ENCODE measurements around the gene MEIKIN. TPM values are rescaled to one million over a fixed set of nuclear protein-coding genes. Genes with fewer than 3 reads are reported as not detected.

The MEIKIN gene
- total RNA-seq, 4 donors from 2014 or later, result not detected

GRCh38 chr5:131932235-131932634, 13.2 kb downstream of the MEIKIN start:
- no peaks in the 10 kb centered on the region for H3K36me3 ChIP-seq
- intact Hi-C loops (cut with DNase I), result no loop called here
- no peak overlapping the region for H3K4me3 ChIP-seq (replicated peaks in 1 of 3)
- no peaks in the 10 kb centered on the region for H3K27me3 ChIP-seq
- DNase-seq, result no peak
- no peak overlapping the region for H3K27ac ChIP-seq
- TF ChIP-seq CTCF (IDR thresholded peaks at IDR 0.05) (no peak), POLR2A (IDR thresholded peaks at IDR 0.05) (no peak)
- no peaks in the 10 kb centered on the region for H3K4me1 ChIP-seq
- WGBS, 2 donors, result 65 to 73% methylated on average over 2 of the region's 2 CpGs
- H3K9me3 ChIP-seq, result no peaks in the 10 kb centered on the region

- no peaks in the 10 kb centered on the region for H3K36me3 ChIP-seq
- no peaks in the 10 kb centered on the region for H3K9me3 ChIP-seq
- TF ChIP-seq POLR2A (IDR thresholded peaks at IDR 0.05), result no peak
- TF ChIP-seq CTCF (IDR thresholded peaks at IDR 0.05), result no peak
- H3K4me1 ChIP-seq, result no peaks in the 10 kb centered on the region
- no peaks in the 10 kb centered on the region for H3K27me3 ChIP-seq
- H3K27ac ChIP-seq, result no peak overlapping the region
- DNase-seq, result no peak
- intact Hi-C loops (cut with DNase I), result no loop called here
- H3K4me3 ChIP-seq (replicated peaks in 1 of 3), result no peak overlapping the region
These were observed 16.5 kb downstream of the MEIKIN start for GRCh38 chr5:131928957-131929356.

GRCh38 chr5:131926168-131926567, 19.3 kb downstream of the MEIKIN start:
- H3K27me3 ChIP-seq, result no peaks in the 10 kb centered on the region
- no peaks in the 10 kb centered on the region for H3K4me1 ChIP-seq
- intact Hi-C loops (cut with DNase I), result no loop called here
- no peaks in the 10 kb centered on the region for H3K36me3 ChIP-seq
- no peak overlapping the region for H3K27ac ChIP-seq
- DNase-seq, result no peak
- TF ChIP-seq POLR2A (IDR thresholded peaks at IDR 0.05) (no peak), CTCF (IDR thresholded peaks at IDR 0.05) (no peak)
- no peak overlapping the region for H3K4me3 ChIP-seq (replicated peaks in 1 of 3)
- WGBS, 2 donors, result 76 to 88% methylated on average over 3 of the region's 3 CpGs
- no peaks in the 10 kb centered on the region for H3K9me3 ChIP-seq

GRCh38 chr5:131916481-131916880, 29.0 kb downstream of the MEIKIN start:
- H3K36me3 ChIP-seq, result no peaks in the 10 kb centered on the region
- no peak for DNase-seq
- intact Hi-C loops (cut with DNase I), result no loop called here
- no peak overlapping the region for H3K27ac ChIP-seq
- WGBS, 2 donors, result 42 to 65% methylated on average over 2 of the region's 2 CpGs
- H3K4me1 ChIP-seq, result no peaks in the 10 kb centered on the region
- TF ChIP-seq POLR2A (IDR thresholded peaks at IDR 0.05) (no peak), CTCF (IDR thresholded peaks at IDR 0.05) (no peak)
- H3K27me3 ChIP-seq, result no peaks in the 10 kb centered on the region
- H3K4me3 ChIP-seq (replicated peaks in 1 of 3), result no peak overlapping the region
- H3K9me3 ChIP-seq, result no peaks in the 10 kb centered on the region

- no peak overlapping the region for H3K27ac ChIP-seq
- no peaks in the 10 kb centered on the region for H3K27me3 ChIP-seq
- H3K4me3 ChIP-seq (replicated peaks in 1 of 3), result no peak overlapping the region
- no peak for DNase-seq
- TF ChIP-seq CTCF (IDR thresholded peaks at IDR 0.05), result no peak
- no peak for TF ChIP-seq POLR2A (IDR thresholded peaks at IDR 0.05)
- no peaks in the 10 kb centered on the region for H3K36me3 ChIP-seq
- H3K9me3 ChIP-seq, result no peaks in the 10 kb centered on the region
- H3K4me1 ChIP-seq, result no peaks in the 10 kb centered on the region
- intact Hi-C loops (cut with DNase I), result no loop called here
These were observed 31.0 kb downstream of the MEIKIN start for GRCh38 chr5:131914472-131914871.
